ENCODE results near the gene MAP1B. TPM values are rescaled to one million over a fixed set of nuclear protein-coding genes. Genes with fewer than 3 reads are reported as not detected.

MAP1B gene
- total and polyA plus RNA-seq, 4 donors: 1.5 to 46.7 (median 16.0) TPM

DNA sequence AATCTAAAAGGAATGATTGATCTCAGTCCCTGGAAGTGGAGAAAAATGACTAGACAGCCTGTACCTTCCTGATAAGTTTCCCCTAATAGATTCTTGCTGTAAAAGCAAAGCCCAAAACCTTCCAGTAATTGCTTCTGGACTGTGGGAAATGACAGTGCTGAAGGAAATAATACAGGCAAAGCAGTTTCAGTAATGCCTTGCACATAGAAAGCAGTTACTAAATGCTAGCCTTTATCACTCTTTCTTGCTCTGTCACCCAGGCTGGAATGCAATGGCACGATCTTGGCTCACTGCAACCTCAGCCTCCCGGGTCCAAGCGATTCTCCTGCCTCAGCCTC is 50.3 kb downstream of the MAP1B start:
- Histone ChIP-seq H3K4me1 (ENCODE audit: control insufficient read depth in 5 of 5, insufficient read depth in 5 of 5, low read length in 5 of 5) (peaks cover 0 to 20% (median 0%) of the 10 kb centered on the region in 5 donors), H3K27ac (ENCODE audit: low read depth in 1 of 2, low read length in 1 of 2) (no peak overlapping the region), H3K9ac (ENCODE audit: insufficient read depth in 1 of 2, low read length in 2 of 2) (no peak overlapping the region), H3K36me3 (ENCODE audit: control insufficient read depth in 4 of 4, insufficient read depth in 4 of 4, low read length in 4 of 4) (no peaks in the 10 kb centered on the region), H3K4me3 (no peak overlapping the region), H3K9me3 (ENCODE audit: control insufficient read depth in 4 of 4, insufficient read depth in 3 of 4, low read length in 3 of 4) (no peaks in the 10 kb centered on the region), H3K27me3 (ENCODE audit: control insufficient read depth in 3 of 3, insufficient read depth in 3 of 3, low read length in 2 of 3) (no peaks in the 10 kb centered on the region)
- 88 to 89% methylated on average over 3 of the region's 3 CpGs for whole genome bisulfite sequencing, 2 donors
- TF ChIP-seq, protein P1, sequence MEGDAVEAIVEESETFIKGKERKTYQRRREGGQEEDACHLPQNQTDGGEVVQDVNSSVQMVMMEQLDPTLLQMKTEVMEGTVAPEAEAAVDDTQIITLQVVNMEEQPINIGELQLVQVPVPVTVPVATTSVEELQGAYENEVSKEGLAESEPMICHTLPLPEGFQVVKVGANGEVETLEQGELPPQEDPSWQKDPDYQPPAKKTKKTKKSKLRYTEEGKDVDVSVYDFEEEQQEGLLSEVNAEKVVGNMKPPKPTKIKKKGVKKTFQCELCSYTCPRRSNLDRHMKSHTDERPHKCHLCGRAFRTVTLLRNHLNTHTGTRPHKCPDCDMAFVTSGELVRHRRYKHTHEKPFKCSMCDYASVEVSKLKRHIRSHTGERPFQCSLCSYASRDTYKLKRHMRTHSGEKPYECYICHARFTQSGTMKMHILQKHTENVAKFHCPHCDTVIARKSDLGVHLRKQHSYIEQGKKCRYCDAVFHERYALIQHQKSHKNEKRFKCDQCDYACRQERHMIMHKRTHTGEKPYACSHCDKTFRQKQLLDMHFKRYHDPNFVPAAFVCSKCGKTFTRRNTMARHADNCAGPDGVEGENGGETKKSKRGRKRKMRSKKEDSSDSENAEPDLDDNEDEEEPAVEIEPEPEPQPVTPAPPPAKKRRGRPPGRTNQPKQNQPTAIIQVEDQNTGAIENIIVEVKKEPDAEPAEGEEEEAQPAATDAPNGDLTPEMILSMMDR (IDR thresholded peaks at IDR 0.05; ENCODE audit: control extremely low read depth, extremely low read depth): no peak
- DNase-seq (no peak), ATAC-seq (ENCODE audit: insufficient read depth, low FRiP score) (no peak)

DNA sequence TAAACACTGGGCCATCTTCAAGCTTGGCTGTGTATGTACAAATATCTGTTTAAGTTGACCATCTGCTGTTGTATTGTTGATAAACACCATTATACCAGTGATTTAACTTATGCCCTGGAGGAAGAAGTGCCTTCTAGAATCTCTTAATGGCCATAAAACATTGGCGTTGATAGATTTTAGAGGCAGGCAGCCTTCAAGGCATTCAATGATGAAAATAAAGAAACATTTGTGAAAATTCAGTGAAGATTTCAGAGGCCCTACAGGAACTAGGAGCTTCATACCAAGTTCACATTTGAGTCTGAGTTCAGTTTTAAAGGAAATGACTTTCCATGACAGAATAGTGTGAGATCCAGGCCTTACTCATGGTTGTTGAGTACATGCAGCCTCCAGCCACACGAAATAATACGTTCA is 52.2 kb downstream of the MAP1B start:
- TF ChIP-seq, protein P1 (IDR thresholded peaks at IDR 0.05; ENCODE audit: control extremely low read depth, extremely low read depth): no peak
- WGBS, 2 donors: 91 to 94% methylated on average over 3 of the region's 3 CpGs
- no peak overlapping the region for H3K4me3 ChIP-seq
- H3K36me3 ChIP-seq (ENCODE audit: control insufficient read depth in 4 of 4, insufficient read depth in 4 of 4, low read length in 4 of 4): no peaks in the 10 kb centered on the region
- H3K9me3 ChIP-seq (ENCODE audit: control insufficient read depth in 4 of 4, insufficient read depth in 3 of 4, low read length in 3 of 4): peaks cover 0 to 2% (median 0%) of the 10 kb centered on the region in 4 donors
- ATAC-seq (ENCODE audit: insufficient read depth, low FRiP score) (no peak), DNase-seq (no peak)
- H3K9ac ChIP-seq (ENCODE audit: insufficient read depth in 1 of 2, low read length in 2 of 2): no peak overlapping the region
- H3K4me1 ChIP-seq (ENCODE audit: control insufficient read depth in 5 of 5, insufficient read depth in 5 of 5, low read length in 5 of 5): peaks cover 0 to 14% (median 1%) of the 10 kb centered on the region in 5 donors
- no peaks in the 10 kb centered on the region for H3K27me3 ChIP-seq (ENCODE audit: control insufficient read depth in 3 of 3, insufficient read depth in 3 of 3, low read length in 2 of 3)
- H3K27ac ChIP-seq (ENCODE audit: low read depth in 1 of 2, low read length in 1 of 2): no peak overlapping the region

DNA sequence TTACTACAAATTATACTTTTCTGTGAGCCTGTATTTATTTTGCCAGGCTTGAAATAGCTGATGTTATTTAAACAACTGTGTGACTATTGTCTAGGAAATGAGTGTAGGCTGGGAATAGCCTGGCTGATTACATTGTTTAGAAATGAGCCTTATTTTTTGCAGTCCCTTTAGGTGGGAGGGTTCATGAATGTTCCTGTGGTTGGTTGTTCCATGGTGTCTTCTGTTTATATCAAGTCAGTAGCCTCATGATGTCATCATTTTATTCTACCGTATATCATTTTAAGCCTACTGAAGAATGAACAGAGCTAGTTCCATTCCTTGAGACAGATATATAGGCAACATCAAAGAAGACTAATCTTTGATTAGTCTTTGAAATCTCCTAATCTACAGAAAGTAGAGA is 53.1 kb downstream of the MAP1B start:
- Histone ChIP-seq H3K36me3 (ENCODE audit: control insufficient read depth in 4 of 4, insufficient read depth in 4 of 4, low read length in 4 of 4) (no peaks in the 10 kb centered on the region), H3K27me3 (ENCODE audit: control insufficient read depth in 3 of 3, insufficient read depth in 3 of 3, low read length in 2 of 3) (no peaks in the 10 kb centered on the region), H3K4me1 (ENCODE audit: control insufficient read depth in 5 of 5, insufficient read depth in 5 of 5, low read length in 5 of 5) (peaks cover 0 to 10% (median 1%) of the 10 kb centered on the region in 5 donors), H3K9ac (ENCODE audit: insufficient read depth in 1 of 2, low read length in 2 of 2) (no peak overlapping the region), H3K9me3 (ENCODE audit: control insufficient read depth in 4 of 4, insufficient read depth in 3 of 4, low read length in 3 of 4) (peaks cover 0 to 2% (median 0%) of the 10 kb centered on the region in 4 donors), H3K27ac (ENCODE audit: low read depth in 1 of 2, low read length in 1 of 2) (no peak overlapping the region), H3K4me3 (no peak overlapping the region)
- DNase-seq (no peak), ATAC-seq (ENCODE audit: insufficient read depth, low FRiP score) (no peak)
- WGBS, 2 donors: 56 to 74% methylated on average over 1 of the region's 1 CpG
- TF ChIP-seq, protein P1 (IDR thresholded peaks at IDR 0.05; ENCODE audit: control extremely low read depth, extremely low read depth): no peak

DNA sequence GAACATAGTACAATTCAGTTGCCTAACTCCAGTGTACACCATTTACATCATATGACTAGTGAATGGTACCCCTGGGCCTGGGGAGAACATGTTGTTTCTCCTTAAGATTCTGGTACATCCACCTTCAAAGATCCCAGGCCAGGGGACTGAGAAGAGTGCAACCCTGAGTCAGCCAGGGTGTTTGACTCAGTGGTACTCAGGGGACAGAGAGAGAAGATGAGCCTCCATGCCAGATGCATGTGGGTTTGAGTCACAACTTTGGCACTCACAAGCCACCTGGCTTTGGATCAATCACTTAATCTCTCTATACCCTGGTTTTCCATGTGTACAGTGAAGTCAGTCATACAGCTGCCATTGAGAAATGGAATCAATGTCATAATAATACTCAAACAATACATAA is 53.7 kb downstream of the MAP1B start:
- no peak for ATAC-seq (ENCODE audit: insufficient read depth, low FRiP score)
- peaks cover 1 to 10% (median 4%) of the 10 kb centered on the region in 5 donors for H3K4me1 ChIP-seq (ENCODE audit: control insufficient read depth in 5 of 5, insufficient read depth in 5 of 5, low read length in 5 of 5)

More for the DNA sequence above, 53.7 kb downstream of the MAP1B start:
- no peak for DNase-seq
- Histone ChIP-seq H3K36me3 (ENCODE audit: control insufficient read depth in 4 of 4, insufficient read depth in 4 of 4, low read length in 4 of 4) (no peaks in the 10 kb centered on the region), H3K9me3 (ENCODE audit: control insufficient read depth in 4 of 4, insufficient read depth in 3 of 4, low read length in 3 of 4) (peaks cover 0 to 2% (median 0%) of the 10 kb centered on the region in 4 donors), H3K9ac (ENCODE audit: insufficient read depth in 1 of 2, low read length in 2 of 2) (no peak overlapping the region), H3K27ac (ENCODE audit: low read depth in 1 of 2, low read length in 1 of 2) (no peak overlapping the region), H3K27me3 (ENCODE audit: control insufficient read depth in 3 of 3, insufficient read depth in 3 of 3, low read length in 2 of 3) (no peaks in the 10 kb centered on the region), H3K4me3 (no peak overlapping the region)
- TF ChIP-seq, protein P1 (IDR thresholded peaks at IDR 0.05; ENCODE audit: control extremely low read depth, extremely low read depth): no peak

Data from lung (tissue), 12 donors.